HG02623 (cell line): ENCODE data around the gene BORCS5.
"Not testable (repeated sequence)": the region's sequence is repeated elsewhere in the genome, so short reads cannot be mapped to it uniquely, and the experiment has no call there.

ENCODE experiments used
- ATAC-seq: cut with Tn5 transposase; IDR thresholded peaks from one replicate; pipeline ENCODE4 v1.9.1; 2021; ENCODE audit warnings: moderate library complexity; ENCODE audit not compliant: unreplicated experiment

The BORCS5 gene

GRCh38 chr12:12356896-12357718, at the start of gene BORCS5:
Gene BORCS5, plus strand, starts transcription at chr12:12357078. Its CDS starts 374 bp downstream, at chr12:12357452.
- peak; percentile 80 for ATAC-seq

- not testable (repeated sequence) for ATAC-seq
These were observed 46.2 kb upstream of the BORCS5 start for GRCh38 chr12:12310695-12311094.

- no peak for ATAC-seq
These were observed 41.0 kb upstream of the BORCS5 start for GRCh38 chr12:12315838-12316237.

- ATAC-seq, result no peak
These were observed 37.3 kb upstream of the BORCS5 start for GRCh38 chr12:12319451-12320183.

GRCh38 chr12:12323118-12323517, 33.8 kb upstream of the BORCS5 start:
- ATAC-seq, result no peak

- no peak for ATAC-seq
These were observed 33.3 kb upstream of the BORCS5 start for GRCh38 chr12:12323591-12323990.

GRCh38 chr12:12326262-12326661, 30.6 kb upstream of the BORCS5 start:
- ATAC-seq, result no peak

GRCh38 chr12:12327802-12328201, 29.1 kb upstream of the BORCS5 start:
- ATAC-seq, result no peak

GRCh38 chr12:12331244-12331771, 25.6 kb upstream of the BORCS5 start:
- no peak for ATAC-seq

- no peak for ATAC-seq
These were observed 25.0 kb upstream of the BORCS5 start for GRCh38 chr12:12331896-12332295.

- ATAC-seq, result no peak
These were observed 23.2 kb upstream of the BORCS5 start for GRCh38 chr12:12333407-12334366.

GRCh38 chr12:12334367-12335040, 22.4 kb upstream of the BORCS5 start:
- ATAC-seq, result no peak

- ATAC-seq, result no peak
These were observed 20.8 kb upstream of the BORCS5 start for GRCh38 chr12:12336049-12336411.

- ATAC-seq, result no peak
These were observed 20.4 kb upstream of the BORCS5 start for GRCh38 chr12:12336511-12336910.

GRCh38 chr12:12338527-12339168, 18.2 kb upstream of the BORCS5 start:
- ATAC-seq, result no peak

- ATAC-seq, result no peak
These were observed 6.9 kb upstream of the BORCS5 start, which contains the start of gene MANSC1 for GRCh38 chr12:12349711-12350665. Gene MANSC1, minus strand, starts transcription at chr12:12350242. Its CDS starts 6,928 bp downstream, at chr12:12343314.

GRCh38 chr12:12350868-12351463, 5.9 kb upstream of the BORCS5 start:
- ATAC-seq, result no peak
